Sigmoid colon (tissue), 7 donors: ENCODE results near the gene COL21A1. TPM values are rescaled to one million over a fixed set of nuclear protein-coding genes. Genes with fewer than 3 reads are reported as not detected.

Experiments
- DNase-seq: peaks from one replicate; pipeline ENCODE4 v3.0.0-alpha.2; 2019
- H3K27ac ChIP-seq, 4 donors: fragments of 200-600 bp; sonication (generic); one replicate each; pipeline ENCODE4 v1.5.1; 2016 to 2019; ENCODE audit warnings: mild to moderate bottlenecking in 1 of 4
- H3K27me3 ChIP-seq, 3 donors: fragments of 200-600 bp; sonication (generic); one replicate each; pipeline ENCODE4 v1.5.1; 2019; ENCODE audit warnings: mild to moderate bottlenecking in 1 of 3
- H3K36me3 ChIP-seq, 4 donors: fragments of 200-600 bp; sonication (generic); one replicate each; pipeline ENCODE4 v1.5.1; 2016 to 2019
- H3K4me1 ChIP-seq, 4 donors: fragments of 200-600 bp; sonication (generic); one replicate each; pipeline ENCODE4 v1.5.1; 2017 to 2019
- H3K4me3 ChIP-seq, 4 donors: fragments of 200-600 bp; sonication (generic); one replicate each; pipeline ENCODE4 v1.5.1; 2017 to 2019; ENCODE audit warnings: mild to moderate bottlenecking in 2 of 4, moderate library complexity in 1 of 4
- H3K9me3 ChIP-seq, 4 donors: fragments of 200-600 bp in 3 of 4; sonication (generic) in 3 of 4; one replicate each; pipeline versions ENCODE4 v1.5.1 to v1.6.1; 2013 to 2019
- CTCF ChIP-seq, 4 experiments: fragments of 450-650 bp in 3 of 4; fragments of 200-600 bp in 1 of 4; IDR thresholded peaks; one replicate each; pipeline ENCODE4 v1.5.1; 2016 to 2019; ENCODE audit warnings: antibody characterized with exemption in 4 of 4, mild to moderate bottlenecking in 3 of 4, moderate library complexity in 2 of 4
- EP300 ChIP-seq, 4 donors: sonication (generic); formaldehyde crosslinking; IDR thresholded peaks; one replicate each; pipeline ENCODE4 v1.6.1; 2017; ENCODE audit warnings: antibody characterized with exemption in 4 of 4
- POLR2A ChIP-seq, 2 donors: fragments of 450-650 bp; IDR thresholded peaks; one replicate each; pipeline ENCODE4 v1.6.1; 2016; ENCODE audit warnings: antibody characterized with exemption in 2 of 2, mild to moderate bottlenecking in 2 of 2, moderate library complexity in 2 of 2
- POLR2AphosphoS5 ChIP-seq, 4 donors: sonication (generic); formaldehyde crosslinking; IDR thresholded peaks; one replicate each; pipeline ENCODE4 v1.6.1; 2017; ENCODE audit warnings: antibody characterized with exemption in 4 of 4
- WGBS, 2 donors: extraction: QIAGEN DNeasy Blood & Tissue Kit; methylation state at CpG; one replicate each; pipeline ENCODE4 v1.1.7; 2013; 5-methylcytosine and 5-hydroxymethylcytosine counted together
- intact Hi-C: fragments of 100-400 bp; cut with DNase I; formaldehyde crosslinking; loops from one replicate; pipeline ENCODE4 v1.15.1; 2023
- polyA plus RNA-seq, 3 donors: library from polyadenylated mRNA; stranded (reverse); fragments of 200-250 nt; gene quantifications; one replicate each; pipeline ENCODE4 v1.2.3, GENCODE V29; 2013
- total RNA-seq, 4 donors: library from RNA; depleted of rRNA; stranded (reverse); fragments of >200 nt; gene quantifications; one replicate each; pipeline ENCODE4 v1.1.0, GENCODE V29; 2016
- donor health status: healthy with polysubstance abuse.
- donor health status: Bipolar disorder and iron deficiency.
- donor health status: healthy.

The COL21A1 gene
- total and polyA plus RNA-seq, 7 donors = 1.9 to 110 (median 35.2) TPM; not detected in 2

- H3K36me3 ChIP-seq = peaks cover 0 to 10% (median 3%) of the 10 kb centered on the region in 4 donors
- DNase-seq = no peak
- no peaks in the 10 kb centered on the region for H3K9me3 ChIP-seq
- TF ChIP-seq POLR2AphosphoS5 (IDR thresholded peaks at IDR 0.05) = no peak
- TF ChIP-seq POLR2A (IDR thresholded peaks at IDR 0.05) = no peak
- no peak for TF ChIP-seq EP300 (IDR thresholded peaks at IDR 0.05)
- TF ChIP-seq CTCF (IDR thresholded peaks at IDR 0.05) = no peak
- H3K27me3 ChIP-seq = no peaks in the 10 kb centered on the region
- H3K4me1 ChIP-seq = no peaks in the 10 kb centered on the region
- no peak overlapping the region for H3K27ac ChIP-seq
- intact Hi-C loops = no loop called here
- H3K4me3 ChIP-seq = no peak overlapping the region
Measured at GRCh38 chr6:56140090-56140489, 107.3 kb downstream of the COL21A1 start.

GRCh38 chr6:56115715-56116114 lies 131.7 kb downstream of the COL21A1 start:
- Histone ChIP-seq H3K27me3 (no peaks in the 10 kb centered on the region), H3K4me3 (no peak overlapping the region), H3K36me3 (peaks cover 0 to 4% (median 0%) of the 10 kb centered on the region in 4 donors), H3K9me3 (peaks cover 0 to 2% (median 0%) of the 10 kb centered on the region in 4 donors), H3K27ac (no peak overlapping the region), H3K4me1 (no peaks in the 10 kb centered on the region)
- DNase-seq = no peak
- intact Hi-C loops = no loop called here
- no peak for TF ChIP-seq CTCF (IDR thresholded peaks at IDR 0.05)
- no peak for TF ChIP-seq POLR2AphosphoS5 (IDR thresholded peaks at IDR 0.05)
- TF ChIP-seq POLR2A (IDR thresholded peaks at IDR 0.05) = no peak
- TF ChIP-seq EP300 (IDR thresholded peaks at IDR 0.05) = no peak

DNA sequence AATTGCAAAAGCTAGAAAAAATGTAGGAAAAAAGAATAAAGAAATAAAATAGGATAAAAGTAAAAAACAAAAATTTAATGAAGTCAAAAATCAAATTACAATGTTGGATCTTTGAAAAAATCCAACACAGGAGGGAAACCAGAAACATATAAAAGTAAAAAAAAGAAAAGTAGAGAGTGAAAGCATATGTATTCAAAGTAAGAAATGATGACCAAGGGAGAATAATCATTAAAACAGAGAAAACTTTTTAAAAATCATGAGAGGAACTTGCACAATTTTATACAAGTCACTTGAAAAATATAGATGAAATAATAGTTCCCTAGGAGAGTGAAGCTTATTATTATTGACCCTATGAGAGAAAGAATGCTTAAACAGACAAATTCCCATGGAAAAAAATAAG lies 138.2 kb downstream of the COL21A1 start:
- no peaks in the 10 kb centered on the region for H3K4me1 ChIP-seq
- no peak overlapping the region for H3K4me3 ChIP-seq
- no peak for DNase-seq
- H3K27me3 ChIP-seq = no peaks in the 10 kb centered on the region
- intact Hi-C loops = no loop called here
- no peak overlapping the region for H3K27ac ChIP-seq
- H3K36me3 ChIP-seq = no peaks in the 10 kb centered on the region
- H3K9me3 ChIP-seq = no peaks in the 10 kb centered on the region
- TF ChIP-seq EP300 (IDR thresholded peaks at IDR 0.05) = no peak

DNA sequence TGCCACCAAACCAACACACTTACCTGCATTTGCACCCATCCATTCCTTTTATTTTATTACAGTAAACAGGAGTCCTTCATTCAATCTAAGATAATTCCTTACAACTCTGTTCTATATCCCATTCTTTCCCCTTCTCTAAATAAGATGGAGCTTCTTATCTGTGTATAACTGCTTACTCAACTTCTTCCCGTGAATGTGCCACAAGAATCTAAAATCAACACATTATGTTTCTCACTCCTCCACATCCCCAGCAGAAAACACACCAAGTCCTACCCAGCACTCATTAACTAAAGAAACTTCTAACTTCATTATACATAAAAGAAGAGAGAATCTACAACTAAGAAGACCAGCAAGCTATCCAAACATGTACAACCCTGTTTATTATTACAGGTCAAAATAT lies 141.1 kb downstream of the COL21A1 start:
- H3K27ac ChIP-seq = no peak overlapping the region
- H3K27me3 ChIP-seq = no peaks in the 10 kb centered on the region
- no peak overlapping the region for H3K4me3 ChIP-seq
- DNase-seq = no peak
- WGBS, 2 donors = 45 to 78% methylated on average over 1 of the region's 1 CpG
- TF ChIP-seq POLR2A (IDR thresholded peaks at IDR 0.05) (no peak), EP300 (IDR thresholded peaks at IDR 0.05) (no peak), POLR2AphosphoS5 (IDR thresholded peaks at IDR 0.05) (no peak), CTCF (IDR thresholded peaks at IDR 0.05) (no peak)
- intact Hi-C loops = no loop called here
- no peaks in the 10 kb centered on the region for H3K4me1 ChIP-seq
- H3K36me3 ChIP-seq = no peaks in the 10 kb centered on the region
- H3K9me3 ChIP-seq = no peaks in the 10 kb centered on the region

DNA sequence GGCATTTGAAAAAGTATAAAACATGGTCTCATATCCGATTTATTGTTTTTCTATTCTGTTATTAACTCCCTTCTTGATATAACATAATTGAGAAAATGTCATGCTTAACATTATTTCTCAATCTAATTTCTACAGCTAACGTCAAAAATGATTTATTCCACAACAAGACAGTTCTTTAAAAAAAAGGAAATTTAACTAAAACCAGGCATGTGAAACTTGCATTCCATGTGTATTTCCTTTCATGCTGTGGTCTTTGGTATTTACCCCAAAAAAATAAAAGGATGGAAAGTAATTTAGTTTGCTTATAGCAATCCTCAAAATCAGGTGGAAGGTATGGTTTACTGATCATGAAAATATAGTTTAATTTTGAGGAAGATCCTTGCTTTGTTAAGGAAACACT lies 142.8 kb downstream of the COL21A1 start:
- TF ChIP-seq CTCF (IDR thresholded peaks at IDR 0.05) (no peak), EP300 (IDR thresholded peaks at IDR 0.05) (no peak), POLR2AphosphoS5 (IDR thresholded peaks at IDR 0.05) (no peak), POLR2A (IDR thresholded peaks at IDR 0.05) (no peak)
- Histone ChIP-seq H3K36me3 (peaks cover 0 to 11% (median 0%) of the 10 kb centered on the region in 4 donors), H3K9me3 (no peaks in the 10 kb centered on the region), H3K27ac (no peak overlapping the region), H3K4me1 (no peaks in the 10 kb centered on the region), H3K4me3 (no peak overlapping the region), H3K27me3 (no peaks in the 10 kb centered on the region)
- DNase-seq = no peak
- intact Hi-C loops = no loop called here
- WGBS, 2 donors = 56 to 75% methylated on average over 2 of the region's 2 CpGs
